Sigmoid colon (tissue), 4 donors: ENCODE results near the gene PTPN7.

Experiments used
- POLR2A ChIP-seq, 2 donors: fragments of 450-650 bp; IDR thresholded peaks; one replicate each; pipeline ENCODE4 v1.6.1; 2016; ENCODE audit warnings: antibody characterized with exemption in 2 of 2, mild to moderate bottlenecking in 2 of 2, moderate library complexity in 2 of 2
- POLR2AphosphoS5 ChIP-seq, 4 donors: sonication (generic); formaldehyde crosslinking; IDR thresholded peaks; one replicate each; pipeline ENCODE4 v1.6.1; 2017; ENCODE audit warnings: antibody characterized with exemption in 4 of 4
- TF ChIP-seq, protein P1 (sequence below), 4 experiments: fragments of 450-650 bp in 3 of 4; fragments of 200-600 bp in 1 of 4; IDR thresholded peaks; one replicate each; pipeline ENCODE4 v1.5.1; 2016 to 2019; ENCODE audit warnings: antibody characterized with exemption in 4 of 4, mild to moderate bottlenecking in 3 of 4, moderate library complexity in 2 of 4

DNA sequence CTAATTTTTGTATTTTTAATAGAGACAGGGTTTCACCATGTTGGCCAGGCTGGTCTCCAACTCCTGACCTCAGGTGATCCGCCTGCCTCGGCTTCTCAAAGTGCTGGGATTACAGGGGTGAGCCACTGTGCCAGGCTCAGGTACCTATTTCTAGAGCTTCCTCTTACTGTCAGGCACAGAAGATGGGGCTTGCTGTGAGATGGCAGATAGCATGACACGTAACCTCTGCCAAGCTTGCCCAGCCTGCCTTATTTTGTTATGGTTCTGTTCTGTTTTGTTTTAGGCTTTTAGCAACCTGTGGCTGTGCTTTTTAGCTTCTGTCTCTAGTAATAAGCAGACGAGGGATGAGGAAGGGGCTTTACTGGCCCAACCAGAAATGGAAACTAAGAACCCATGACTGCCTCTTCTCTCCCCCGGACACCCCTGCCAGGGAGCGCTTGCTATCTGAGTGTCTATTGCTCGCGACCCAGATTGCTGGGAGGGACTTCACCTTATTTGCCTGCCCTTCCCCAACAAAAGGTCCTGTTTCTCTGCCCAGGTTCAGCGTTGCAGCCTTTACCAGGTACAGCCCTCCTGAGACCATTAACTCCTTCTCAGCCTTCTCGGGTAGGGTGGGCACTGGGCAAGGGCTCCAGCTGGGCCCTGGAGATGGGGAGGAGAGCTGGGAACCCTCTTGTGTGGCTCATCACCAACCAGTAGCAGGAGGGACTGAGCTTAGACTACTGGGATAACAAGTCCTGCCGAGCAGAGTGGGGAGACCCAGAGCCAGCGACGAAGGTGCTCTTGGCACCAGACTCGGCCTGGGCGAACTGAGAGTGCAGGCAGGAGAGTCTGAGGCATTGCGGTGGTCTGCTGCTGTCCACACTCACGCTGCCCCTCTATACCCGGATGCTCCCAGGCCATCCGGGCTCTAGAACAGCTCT lies 19.7 kb upstream of the PTPN7 start:
- TF ChIP-seq POLR2AphosphoS5 (IDR thresholded peaks at IDR 0.05) (no peak), POLR2A (IDR thresholded peaks at IDR 0.05) (no peak)
- TF ChIP-seq, protein P1, sequence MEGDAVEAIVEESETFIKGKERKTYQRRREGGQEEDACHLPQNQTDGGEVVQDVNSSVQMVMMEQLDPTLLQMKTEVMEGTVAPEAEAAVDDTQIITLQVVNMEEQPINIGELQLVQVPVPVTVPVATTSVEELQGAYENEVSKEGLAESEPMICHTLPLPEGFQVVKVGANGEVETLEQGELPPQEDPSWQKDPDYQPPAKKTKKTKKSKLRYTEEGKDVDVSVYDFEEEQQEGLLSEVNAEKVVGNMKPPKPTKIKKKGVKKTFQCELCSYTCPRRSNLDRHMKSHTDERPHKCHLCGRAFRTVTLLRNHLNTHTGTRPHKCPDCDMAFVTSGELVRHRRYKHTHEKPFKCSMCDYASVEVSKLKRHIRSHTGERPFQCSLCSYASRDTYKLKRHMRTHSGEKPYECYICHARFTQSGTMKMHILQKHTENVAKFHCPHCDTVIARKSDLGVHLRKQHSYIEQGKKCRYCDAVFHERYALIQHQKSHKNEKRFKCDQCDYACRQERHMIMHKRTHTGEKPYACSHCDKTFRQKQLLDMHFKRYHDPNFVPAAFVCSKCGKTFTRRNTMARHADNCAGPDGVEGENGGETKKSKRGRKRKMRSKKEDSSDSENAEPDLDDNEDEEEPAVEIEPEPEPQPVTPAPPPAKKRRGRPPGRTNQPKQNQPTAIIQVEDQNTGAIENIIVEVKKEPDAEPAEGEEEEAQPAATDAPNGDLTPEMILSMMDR (IDR thresholded peaks at IDR 0.05), result no peak
